ENCODE data around the gene IL27RA.

DNA sequence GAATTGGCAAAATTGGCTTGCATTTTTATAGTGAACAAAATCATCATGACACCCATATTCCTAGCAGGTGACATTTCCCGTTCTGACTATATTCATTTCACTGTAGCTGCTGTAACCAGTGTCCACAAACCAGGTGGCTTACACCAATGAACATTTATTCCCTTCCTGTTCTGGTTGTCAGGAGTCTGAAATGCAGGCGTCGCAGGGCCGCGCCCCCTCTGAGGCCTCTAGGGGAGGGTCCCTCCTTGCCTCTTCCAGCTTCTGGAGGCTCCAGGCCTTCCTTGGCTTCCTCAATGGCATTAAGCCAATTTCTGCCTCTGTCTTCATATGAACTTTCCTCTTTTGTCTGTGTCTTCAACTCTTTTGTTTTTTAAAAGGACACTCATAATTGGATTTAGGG is 10.1 kb upstream of the IL27RA start:
- TF ChIP-seq, protein P1, sequence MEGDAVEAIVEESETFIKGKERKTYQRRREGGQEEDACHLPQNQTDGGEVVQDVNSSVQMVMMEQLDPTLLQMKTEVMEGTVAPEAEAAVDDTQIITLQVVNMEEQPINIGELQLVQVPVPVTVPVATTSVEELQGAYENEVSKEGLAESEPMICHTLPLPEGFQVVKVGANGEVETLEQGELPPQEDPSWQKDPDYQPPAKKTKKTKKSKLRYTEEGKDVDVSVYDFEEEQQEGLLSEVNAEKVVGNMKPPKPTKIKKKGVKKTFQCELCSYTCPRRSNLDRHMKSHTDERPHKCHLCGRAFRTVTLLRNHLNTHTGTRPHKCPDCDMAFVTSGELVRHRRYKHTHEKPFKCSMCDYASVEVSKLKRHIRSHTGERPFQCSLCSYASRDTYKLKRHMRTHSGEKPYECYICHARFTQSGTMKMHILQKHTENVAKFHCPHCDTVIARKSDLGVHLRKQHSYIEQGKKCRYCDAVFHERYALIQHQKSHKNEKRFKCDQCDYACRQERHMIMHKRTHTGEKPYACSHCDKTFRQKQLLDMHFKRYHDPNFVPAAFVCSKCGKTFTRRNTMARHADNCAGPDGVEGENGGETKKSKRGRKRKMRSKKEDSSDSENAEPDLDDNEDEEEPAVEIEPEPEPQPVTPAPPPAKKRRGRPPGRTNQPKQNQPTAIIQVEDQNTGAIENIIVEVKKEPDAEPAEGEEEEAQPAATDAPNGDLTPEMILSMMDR (IDR thresholded peaks at IDR 0.05; ENCODE audit: low read depth, low read length) = no peak
- TF ChIP-seq, protein P2, sequence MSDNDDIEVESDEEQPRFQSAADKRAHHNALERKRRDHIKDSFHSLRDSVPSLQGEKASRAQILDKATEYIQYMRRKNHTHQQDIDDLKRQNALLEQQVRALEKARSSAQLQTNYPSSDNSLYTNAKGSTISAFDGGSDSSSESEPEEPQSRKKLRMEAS (IDR thresholded peaks at IDR 0.05; ENCODE audit: low read depth, low read length) = no peak
